Thoracic aorta (tissue), 2 donors: ENCODE measurements around the gene PARD3. TPM values are rescaled to one million over a fixed set of nuclear protein-coding genes. Genes with fewer than 3 reads are reported as not detected.

ENCODE experiments used
- ATAC-seq: fragments of 150-250 bp; one replicate; pipeline ENCODE4 v1.8.0; 2017; ENCODE audit warnings: low read depth; ENCODE audit not compliant: insufficient number of reproducible peaks, low FRiP score
- DNase-seq: peaks from one replicate; pipeline ENCODE4 v3.0.0-alpha.2; 2020; ENCODE audit warnings: low spot score
- H3K27ac ChIP-seq, 2 donors: fragments of 200-600 bp; sonication (generic); 1 replicate in 1 of 2; 2 replicates in 1 of 2; pipeline ENCODE4 v1.5.1; 2016; ENCODE audit warnings: mild to moderate bottlenecking in 2 of 2, moderate library complexity in 2 of 2
- H3K27me3 ChIP-seq: fragments of 200-600 bp; sonication (generic); replicated peaks from 2 replicates; pipeline ENCODE4 v1.6.0; 2016; ENCODE audit warnings: mild to moderate bottlenecking; ENCODE audit not compliant: insufficient read depth
- H3K36me3 ChIP-seq: fragments of 200-600 bp; sonication (generic); one replicate; pipeline ENCODE4 v1.5.1; 2016
- H3K4me1 ChIP-seq, 2 donors: fragments of 200-600 bp; sonication (generic); 1 replicate in 1 of 2; 2 replicates in 1 of 2; pipeline versions ENCODE4 v1.5.1 to v1.6.0; 2016; ENCODE audit warnings: low read depth in 2 of 2, mild to moderate bottlenecking in 1 of 2; ENCODE audit not compliant: control insufficient read depth in 1 of 2
- H3K4me3 ChIP-seq: fragments of 200-600 bp; sonication (generic); 2 replicates; pipeline ENCODE4 v1.5.1; 2016; ENCODE audit warnings: mild to moderate bottlenecking
- H3K9me3 ChIP-seq: fragments of 200-600 bp; sonication (generic); 2 replicates; pipeline ENCODE4 v1.5.1; 2016
- total RNA-seq, 2 donors: library from RNA; depleted of rRNA; stranded (reverse); fragments of >200 nt; gene quantifications; one replicate each; pipeline versions ENCODE4 v1.1.0 to v1.2.3, GENCODE V29; 2016
- TF ChIP-seq, protein P1 (sequence below): fragments of 200-600 bp; sonication (generic); IDR thresholded peaks from one replicate; pipeline ENCODE4 v1.5.1; 2019; ENCODE audit warnings: antibody characterized with exemption

PARD3 gene
- total RNA-seq, 2 donors from 2014 or later, result 16.7 to 34.5 TPM

DNA sequence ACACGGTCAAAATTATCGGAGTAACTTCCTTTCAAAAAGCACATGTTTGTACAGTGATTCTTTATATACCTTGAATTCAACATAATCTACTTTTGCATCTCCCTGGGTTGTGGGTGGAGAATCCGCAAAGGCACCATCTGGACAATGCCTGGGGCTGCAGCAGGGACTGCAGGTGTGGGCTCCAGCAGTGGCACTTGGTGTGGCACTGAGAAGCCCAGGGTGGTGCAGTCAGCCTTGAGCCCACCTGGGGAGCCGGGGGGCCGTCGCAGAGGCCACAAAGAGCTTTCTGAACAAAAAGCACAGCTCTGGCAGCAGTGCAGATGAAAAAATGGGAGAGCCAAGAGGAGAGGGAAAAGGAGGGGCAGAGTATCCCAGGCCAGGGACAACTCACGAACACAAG is 22.2 kb downstream of the PARD3 start:
- DNase-seq (no peak), ATAC-seq (no peak)
- TF ChIP-seq, protein P1, sequence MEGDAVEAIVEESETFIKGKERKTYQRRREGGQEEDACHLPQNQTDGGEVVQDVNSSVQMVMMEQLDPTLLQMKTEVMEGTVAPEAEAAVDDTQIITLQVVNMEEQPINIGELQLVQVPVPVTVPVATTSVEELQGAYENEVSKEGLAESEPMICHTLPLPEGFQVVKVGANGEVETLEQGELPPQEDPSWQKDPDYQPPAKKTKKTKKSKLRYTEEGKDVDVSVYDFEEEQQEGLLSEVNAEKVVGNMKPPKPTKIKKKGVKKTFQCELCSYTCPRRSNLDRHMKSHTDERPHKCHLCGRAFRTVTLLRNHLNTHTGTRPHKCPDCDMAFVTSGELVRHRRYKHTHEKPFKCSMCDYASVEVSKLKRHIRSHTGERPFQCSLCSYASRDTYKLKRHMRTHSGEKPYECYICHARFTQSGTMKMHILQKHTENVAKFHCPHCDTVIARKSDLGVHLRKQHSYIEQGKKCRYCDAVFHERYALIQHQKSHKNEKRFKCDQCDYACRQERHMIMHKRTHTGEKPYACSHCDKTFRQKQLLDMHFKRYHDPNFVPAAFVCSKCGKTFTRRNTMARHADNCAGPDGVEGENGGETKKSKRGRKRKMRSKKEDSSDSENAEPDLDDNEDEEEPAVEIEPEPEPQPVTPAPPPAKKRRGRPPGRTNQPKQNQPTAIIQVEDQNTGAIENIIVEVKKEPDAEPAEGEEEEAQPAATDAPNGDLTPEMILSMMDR, result no peak
- Histone ChIP-seq H3K4me1 (peaks cover 3 to 17% of the 10 kb centered on the region in 2 donors), H3K27ac (no peak overlapping the region), H3K36me3 (no peaks in the 10 kb centered on the region), H3K9me3 (no peaks in the 10 kb centered on the region), H3K27me3 (no peaks in the 10 kb centered on the region), H3K4me3 (no peak overlapping the region)

GRCh38 chr10:34791947-34792346 is 23.1 kb downstream of the PARD3 start:
- H3K4me3 ChIP-seq, result no peak overlapping the region
- no peak overlapping the region for H3K27ac ChIP-seq
- TF ChIP-seq, protein P1, result no peak
- no peak for ATAC-seq
- no peak for DNase-seq
- no peaks in the 10 kb centered on the region for H3K9me3 ChIP-seq
- peaks cover 3 to 17% of the 10 kb centered on the region in 2 donors for H3K4me1 ChIP-seq
- H3K36me3 ChIP-seq, result no peaks in the 10 kb centered on the region
- H3K27me3 ChIP-seq, result no peaks in the 10 kb centered on the region

- H3K4me1 ChIP-seq, result peaks cover 3 to 17% of the 10 kb centered on the region in 2 donors
- H3K27me3 ChIP-seq, result no peaks in the 10 kb centered on the region
- H3K9me3 ChIP-seq, result no peaks in the 10 kb centered on the region
- H3K36me3 ChIP-seq, result no peaks in the 10 kb centered on the region
- TF ChIP-seq, protein P1, result no peak
- ATAC-seq (no peak), DNase-seq (no peak)
- H3K4me3 ChIP-seq, result no peak overlapping the region
- H3K27ac ChIP-seq, result no peak overlapping the region
These were observed 23.9 kb downstream of the PARD3 start for GRCh38 chr10:34791228-34791627.

GRCh38 chr10:34789966-34790506 is 25.1 kb downstream of the PARD3 start:
- H3K9me3 ChIP-seq, result no peaks in the 10 kb centered on the region
- H3K4me1 ChIP-seq, result peaks cover 3 to 17% of the 10 kb centered on the region in 2 donors
- H3K27ac ChIP-seq, result no peak overlapping the region
- no peak overlapping the region for H3K4me3 ChIP-seq
- no peaks in the 10 kb centered on the region for H3K36me3 ChIP-seq
- DNase-seq (no peak), ATAC-seq (no peak)
- no peaks in the 10 kb centered on the region for H3K27me3 ChIP-seq
- TF ChIP-seq, protein P1, result no peak

DNA sequence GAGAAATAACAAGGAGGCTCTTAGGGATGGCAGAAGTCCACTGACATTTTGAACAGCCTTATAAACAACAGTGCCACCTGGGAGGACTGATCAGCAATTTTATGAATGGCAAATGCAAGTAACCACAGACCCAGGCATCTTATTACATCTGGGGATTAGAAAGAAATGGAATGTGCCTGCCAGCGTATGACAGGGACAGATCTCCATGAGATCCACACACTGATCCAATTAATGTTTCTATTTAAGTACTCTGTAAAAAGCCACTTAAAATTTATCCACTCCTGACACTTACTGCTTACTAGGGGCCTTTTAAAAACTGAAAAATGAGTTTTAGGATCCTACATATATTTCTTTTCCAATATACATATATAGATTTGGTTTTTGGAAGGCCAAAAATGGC is 28.6 kb downstream of the PARD3 start:
- TF ChIP-seq, protein P1, result no peak
- no peak for ATAC-seq
- H3K4me1 ChIP-seq, result peaks cover 11 to 30% of the 10 kb centered on the region in 2 donors

More for the DNA sequence above, 28.6 kb downstream of the PARD3 start:
- Histone ChIP-seq H3K27ac (no peak overlapping the region), H3K27me3 (no peaks in the 10 kb centered on the region), H3K4me3 (no peak overlapping the region), H3K36me3 (no peaks in the 10 kb centered on the region), H3K9me3 (no peaks in the 10 kb centered on the region)
- no peak for DNase-seq
